Mucosa of gallbladder (tissue), 1 donor: ENCODE results near the gene IGSF8. TPM values are rescaled to one million over a fixed set of nuclear protein-coding genes. Genes with fewer than 3 reads are reported as not detected.
"Not testable (repeated sequence)": the region's sequence is repeated elsewhere in the genome, so short reads cannot be mapped to it uniquely, and the experiment has no call there.

Experiments
- DNase-seq: peaks from one replicate; pipeline ENCODE4 v3.0.0-alpha.2; 2020; ENCODE audit warnings: low spot score
- total RNA-seq: library from RNA; stranded (reverse); gene quantifications from one replicate; pipeline ENCODE4 v1.2.1, GENCODE V29; 2021
- donor health status: DM: no; HTN: no; CAD: no.

IGSF8 gene
- total RNA-seq, 1 donor from 2014 or later = 81.7 TPM

DNA sequence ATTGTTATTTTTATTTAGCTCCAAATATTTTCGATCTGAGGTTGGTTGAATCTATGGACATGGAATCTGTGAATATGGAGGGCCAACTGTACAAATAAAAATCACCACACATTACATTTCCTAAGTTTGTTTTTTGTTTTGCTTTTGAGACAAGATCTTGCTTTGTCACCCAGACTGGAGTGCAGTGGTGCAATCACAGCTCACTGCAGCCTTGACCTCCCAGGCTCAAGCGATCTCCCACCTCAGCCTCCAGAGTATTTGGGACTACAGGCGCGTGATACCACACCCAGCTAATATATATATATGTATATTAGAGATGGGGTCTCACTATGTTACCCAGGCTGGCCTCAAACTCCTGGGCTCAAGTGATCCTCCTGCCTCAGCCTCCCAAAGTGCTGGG, 27.9 kb upstream of the IGSF8 start:
- not testable (repeated sequence) for DNase-seq

DNA sequence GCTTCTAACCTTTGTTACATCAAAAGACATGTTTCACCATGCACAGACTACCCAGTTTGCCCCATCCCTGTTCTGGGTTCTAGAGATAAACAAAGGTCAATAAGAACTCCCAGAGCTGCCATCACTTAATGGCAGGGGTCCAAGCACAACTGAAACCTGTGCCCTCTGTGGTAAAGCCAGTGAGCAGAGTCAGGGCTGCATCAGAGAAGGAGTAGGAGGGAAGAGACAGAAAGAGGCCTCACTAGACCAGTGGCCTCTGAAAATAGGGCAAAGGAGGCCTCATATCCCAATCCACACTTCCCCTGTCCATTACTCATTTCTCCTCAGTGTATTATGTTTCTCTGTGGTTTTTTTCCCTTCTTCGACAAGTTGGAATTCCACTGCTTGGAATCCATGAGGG, 27.3 kb upstream of the IGSF8 start:
- DNase-seq = no peak

DNA sequence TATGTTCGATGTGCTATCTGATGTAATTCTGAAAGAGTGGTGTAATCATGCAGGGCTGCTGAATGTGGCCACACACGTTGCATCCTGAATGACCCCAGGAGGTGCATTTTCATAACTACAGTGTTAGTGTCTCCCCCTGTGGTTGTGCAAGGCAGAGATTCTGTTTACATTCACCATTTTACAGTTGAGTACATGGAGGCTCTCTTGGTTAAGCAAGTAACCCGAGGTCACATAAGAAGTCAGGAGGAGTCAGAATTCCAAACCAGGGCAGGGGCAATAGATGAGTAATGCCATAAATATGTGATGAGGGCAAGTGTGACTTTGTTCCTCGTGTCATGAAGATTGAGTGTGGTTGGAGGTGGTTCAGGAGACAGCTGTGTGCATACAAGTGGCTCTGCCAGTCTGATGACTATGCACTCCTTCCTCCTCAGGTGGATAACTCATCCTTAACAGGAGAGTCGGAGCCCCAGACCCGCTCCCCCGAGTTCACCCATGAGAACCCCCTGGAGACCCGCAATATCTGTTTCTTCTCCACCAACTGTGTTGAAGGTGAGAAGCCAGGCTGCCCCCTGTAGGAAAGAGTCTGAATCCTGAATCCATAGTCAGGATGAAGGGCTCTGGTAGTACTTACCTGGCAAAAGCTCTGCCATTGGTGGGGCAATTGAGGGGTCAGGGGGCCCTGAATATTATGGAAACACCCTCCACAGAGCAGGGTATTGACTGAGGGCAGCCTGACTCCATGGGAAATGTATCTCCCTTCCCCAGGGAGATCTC, 26.5 kb upstream of the IGSF8 start:
- no peak for DNase-seq

DNA sequence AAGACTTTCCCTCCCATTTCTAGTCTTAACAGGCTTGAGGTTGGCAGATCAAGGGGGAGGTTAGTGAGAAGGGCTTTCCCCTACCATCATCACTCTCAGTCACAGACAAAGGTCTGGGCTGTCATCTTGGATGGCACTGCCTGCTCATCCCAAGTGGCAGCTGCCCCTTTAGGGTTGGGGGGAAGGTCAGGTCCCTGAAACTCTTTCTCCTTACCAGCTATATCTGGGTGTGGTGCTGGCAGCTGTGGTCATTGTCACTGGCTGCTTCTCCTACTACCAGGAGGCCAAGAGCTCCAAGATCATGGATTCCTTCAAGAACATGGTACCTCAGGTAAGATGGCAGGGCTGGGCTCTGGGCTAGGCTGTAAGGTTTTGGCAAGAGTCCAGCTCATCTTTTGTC, 25.3 kb upstream of the IGSF8 start:
- no peak for DNase-seq

DNA sequence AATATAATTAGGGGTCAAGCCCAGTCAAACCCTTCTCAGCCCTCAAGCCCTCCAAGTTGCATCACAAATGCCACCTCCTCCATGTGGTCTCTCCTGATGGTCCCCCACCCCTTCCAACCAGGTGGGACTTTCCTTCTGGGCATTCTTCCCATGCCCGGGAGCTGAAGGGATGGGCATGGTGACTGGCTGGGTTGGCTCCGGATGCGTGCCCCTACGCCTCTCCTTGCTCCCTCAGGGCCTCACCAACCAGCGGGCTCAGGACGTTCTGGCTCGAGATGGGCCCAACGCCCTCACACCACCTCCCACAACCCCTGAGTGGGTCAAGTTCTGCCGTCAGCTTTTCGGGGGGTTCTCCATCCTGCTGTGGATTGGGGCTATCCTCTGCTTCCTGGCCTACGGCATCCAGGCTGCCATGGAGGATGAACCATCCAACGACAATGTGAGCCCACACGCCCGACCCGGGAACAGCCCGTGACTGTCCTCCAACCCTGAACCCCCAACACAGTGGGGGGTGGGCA, 24.6 kb upstream of the IGSF8 start:
- no peak for DNase-seq

DNA sequence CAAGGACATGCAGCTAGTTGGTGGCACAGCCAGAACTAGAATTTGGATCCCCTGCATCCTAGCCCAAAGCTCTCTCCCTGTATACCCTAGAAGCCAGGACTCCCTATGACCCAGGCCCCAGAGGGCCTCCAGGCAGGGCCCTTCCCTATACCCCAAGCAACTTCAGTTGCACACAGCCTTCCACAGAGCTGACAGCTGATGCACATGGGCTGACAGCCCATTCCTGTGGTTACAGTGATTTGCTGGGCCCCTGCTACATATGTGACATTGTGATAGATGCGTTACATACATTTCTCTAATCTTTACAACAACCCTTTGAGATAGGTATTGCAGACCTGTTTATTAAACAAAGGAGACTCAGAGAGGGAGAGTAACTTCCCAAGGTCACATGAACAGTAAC, 23.0 kb upstream of the IGSF8 start:
- DNase-seq = no peak

DNA sequence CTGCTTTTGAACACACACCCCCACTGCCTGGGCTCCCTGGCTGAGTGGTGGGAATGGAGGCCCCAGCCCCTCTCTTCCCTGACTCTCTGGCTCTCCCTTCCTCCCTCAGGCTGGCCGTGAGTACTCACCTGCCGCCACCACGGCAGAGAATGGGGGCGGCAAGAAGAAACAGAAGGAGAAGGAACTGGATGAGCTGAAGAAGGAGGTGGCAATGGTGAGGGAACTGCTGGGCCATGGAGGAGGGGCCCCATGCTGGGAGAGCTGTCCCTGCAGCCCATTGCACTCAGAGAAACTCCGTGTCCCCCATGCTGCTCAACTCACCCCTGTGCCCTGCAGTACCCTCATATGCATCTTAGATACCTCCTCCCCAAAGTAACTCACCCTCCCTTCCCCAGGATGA, 22.4 kb upstream of the IGSF8 start:
- no peak for DNase-seq

DNA sequence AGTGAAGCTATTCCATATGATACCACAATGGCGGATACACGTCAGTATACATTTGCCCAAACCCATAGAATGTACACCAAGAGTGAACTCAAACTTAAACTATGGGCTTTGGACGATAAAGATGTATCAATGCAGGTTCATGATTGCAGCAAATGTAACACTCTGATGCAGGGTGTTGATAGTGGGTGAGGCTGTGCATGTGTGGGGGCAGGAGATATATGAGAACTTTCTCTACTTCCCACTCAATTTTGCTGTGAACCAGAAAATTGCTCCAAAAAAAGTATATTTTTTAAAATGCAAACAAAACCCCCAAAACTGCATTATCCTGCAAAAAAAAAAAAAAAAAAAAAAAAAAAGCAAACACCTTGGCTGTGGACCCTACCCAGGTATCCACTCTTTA, 20.5 kb upstream of the IGSF8 start:
- no peak for DNase-seq

DNA sequence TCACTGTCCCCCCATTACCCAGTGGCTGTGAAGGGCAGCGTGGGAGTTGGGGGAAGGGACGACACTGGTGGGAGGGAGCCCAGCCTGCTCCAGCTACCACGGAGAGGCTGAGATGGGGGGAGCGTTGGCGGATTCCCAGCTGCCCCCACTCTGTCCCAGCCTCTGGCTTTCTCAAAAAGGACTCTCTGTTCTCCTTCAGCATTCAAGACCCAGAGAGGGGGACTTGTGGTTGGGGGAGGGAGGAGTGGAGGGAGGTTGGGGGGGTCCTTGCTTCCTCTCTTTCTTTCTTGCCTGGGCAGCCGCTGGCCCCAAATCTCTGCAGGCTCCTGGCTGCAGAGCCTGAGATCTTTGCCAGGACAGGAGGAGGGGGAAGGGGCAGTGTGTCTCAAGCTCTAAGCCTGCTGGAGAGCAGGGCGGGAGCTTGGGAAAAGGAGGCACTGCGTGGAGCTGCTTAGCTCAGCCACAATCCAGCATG, 19.3 kb upstream of the IGSF8 start:
- no peak for DNase-seq

DNA sequence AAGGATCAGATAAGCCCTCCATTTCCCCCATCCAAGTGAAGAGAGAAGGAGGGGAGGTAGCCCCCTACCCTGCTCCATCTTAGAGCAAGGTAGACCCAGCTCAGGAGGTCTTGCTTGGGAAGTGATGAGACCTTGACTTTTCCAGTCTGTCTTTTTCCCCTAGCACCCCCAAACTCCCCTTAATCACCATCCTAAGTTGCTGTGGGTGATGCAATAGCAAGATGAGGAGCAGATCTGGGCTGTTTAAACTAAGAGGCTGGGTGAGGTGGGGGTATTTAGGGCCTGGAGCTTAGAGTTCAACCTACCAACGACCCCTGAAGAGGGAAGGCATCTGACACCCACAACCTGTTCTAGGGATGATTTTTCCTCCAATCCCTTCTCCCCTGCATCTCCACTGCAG, 18.9 kb upstream of the IGSF8 start:
- DNase-seq = no peak

DNA sequence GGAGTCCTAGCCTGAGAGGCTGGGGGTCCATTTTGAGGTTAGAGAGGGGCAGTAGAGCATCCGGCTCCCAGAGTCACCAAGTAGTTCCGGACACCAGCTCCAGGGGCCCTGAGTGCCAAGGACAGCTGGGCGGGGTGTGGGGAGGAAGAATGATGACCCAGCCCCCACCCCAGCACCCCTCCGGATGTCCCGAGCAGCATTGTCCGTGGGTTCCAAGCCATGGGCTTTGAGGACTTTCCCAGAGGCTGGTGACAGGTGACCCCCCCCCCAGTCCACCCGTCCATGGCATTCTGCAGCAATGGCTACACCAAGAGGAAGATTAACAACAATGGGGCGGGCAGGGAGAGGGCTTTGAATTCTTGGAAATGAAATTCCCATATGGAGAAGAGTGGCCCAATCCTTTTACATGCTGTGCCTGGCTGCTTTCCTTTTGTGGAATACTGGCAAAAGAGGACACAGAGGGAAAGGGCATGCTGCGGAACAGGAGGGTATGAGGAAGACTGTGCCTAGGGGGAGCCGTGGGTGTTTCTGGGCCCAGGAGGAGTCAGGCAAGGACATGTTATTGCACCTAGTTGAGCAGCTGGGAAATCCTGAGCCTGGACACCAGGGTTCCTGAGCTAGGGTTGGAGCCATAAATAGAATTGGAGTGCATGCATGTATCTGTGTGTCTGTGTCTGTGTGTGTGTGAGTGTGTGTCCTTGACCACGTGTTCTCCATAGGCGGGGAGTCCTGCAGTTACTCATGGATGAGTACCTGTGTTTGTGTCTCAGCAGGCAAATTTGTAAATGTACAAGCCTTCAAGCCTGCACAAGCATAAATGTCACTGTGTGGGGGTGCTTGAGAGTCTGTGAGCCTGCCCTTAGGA, 18.1 kb upstream of the IGSF8 start:
- no peak for DNase-seq

DNA sequence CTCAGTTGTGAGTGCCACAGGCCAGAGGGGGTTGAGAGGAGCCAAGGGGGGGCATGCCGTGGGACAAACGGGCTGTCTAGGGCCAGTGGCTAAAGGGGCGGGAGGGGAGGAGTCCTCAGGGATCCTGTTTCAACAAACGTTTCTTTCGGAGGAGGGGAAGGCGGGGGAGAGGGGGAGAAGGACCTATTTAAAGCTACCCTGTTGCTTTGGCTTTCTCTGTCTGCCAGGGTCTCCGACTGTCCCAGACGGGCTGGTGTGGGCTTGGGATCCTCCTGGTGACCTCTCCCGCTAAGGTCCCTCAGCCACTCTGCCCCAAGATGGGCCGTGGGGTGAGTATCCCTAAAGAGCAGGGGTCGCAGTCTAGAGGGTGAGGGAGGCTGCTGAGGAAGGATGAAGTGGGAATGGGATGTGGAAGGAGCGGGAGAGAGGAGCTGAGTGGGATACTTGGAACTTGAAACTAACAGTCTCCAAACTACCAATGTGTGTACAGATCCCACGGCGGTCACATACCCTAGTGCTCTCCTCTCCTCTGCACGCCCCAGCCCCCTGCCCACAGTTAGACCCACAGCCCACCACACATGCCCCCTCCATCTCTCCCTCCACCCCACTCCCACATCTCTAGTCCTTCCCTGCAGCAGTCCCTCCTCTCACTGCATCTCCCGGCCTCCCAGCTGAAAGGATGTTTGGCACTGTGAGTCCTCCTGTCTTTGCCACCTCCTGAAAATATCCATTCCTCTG, 17.3 kb upstream of the IGSF8 start, which contains the start of gene ATP1A2:
TSS of gene ATP1A2 (plus strand) at position 215 of the 738 bp plus-strand sequence. CDS start at position 318, 103 bp downstream.
- no peak for DNase-seq

DNA sequence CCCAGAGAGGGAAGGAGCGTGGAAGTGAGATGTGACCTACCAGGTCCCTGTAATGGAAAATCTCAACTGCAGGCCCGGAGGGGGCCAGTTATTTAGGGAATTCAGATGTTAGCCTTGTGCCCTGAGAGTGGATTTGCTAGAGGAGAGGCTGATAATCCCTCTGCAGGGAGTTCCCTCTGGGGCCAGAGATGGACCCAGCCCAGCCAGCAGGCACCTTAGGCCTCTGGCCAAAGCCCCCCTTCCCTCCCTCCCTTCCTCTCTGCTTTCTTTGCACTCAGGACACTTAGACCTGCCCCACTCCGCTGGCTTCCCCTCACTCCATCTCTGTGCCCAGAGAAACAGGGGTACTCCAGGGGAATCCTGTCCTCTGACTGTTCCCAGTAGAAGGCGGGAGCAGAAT, 15.7 kb upstream of the IGSF8 start:
- no peak for DNase-seq

DNA sequence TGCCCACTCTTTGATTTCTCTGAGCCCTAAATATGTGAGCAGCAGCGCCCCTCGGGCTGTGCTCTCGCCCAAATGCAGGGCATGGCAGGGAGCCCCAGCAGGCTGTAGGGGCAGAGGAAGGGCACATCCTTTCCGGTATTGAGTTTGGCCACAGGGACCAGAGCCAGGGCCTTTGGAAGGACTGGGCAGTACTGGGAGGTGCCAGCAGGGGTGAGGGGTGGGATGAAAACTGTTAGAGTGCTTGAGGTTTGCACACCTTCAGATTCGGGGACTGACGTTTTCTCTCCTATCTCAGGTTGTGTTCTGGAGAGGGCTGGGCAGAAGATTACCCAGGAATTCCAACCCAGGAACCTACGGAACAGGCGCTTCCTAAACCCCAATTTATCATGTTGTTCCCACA, 15.0 kb upstream of the IGSF8 start:
- no peak for DNase-seq

DNA sequence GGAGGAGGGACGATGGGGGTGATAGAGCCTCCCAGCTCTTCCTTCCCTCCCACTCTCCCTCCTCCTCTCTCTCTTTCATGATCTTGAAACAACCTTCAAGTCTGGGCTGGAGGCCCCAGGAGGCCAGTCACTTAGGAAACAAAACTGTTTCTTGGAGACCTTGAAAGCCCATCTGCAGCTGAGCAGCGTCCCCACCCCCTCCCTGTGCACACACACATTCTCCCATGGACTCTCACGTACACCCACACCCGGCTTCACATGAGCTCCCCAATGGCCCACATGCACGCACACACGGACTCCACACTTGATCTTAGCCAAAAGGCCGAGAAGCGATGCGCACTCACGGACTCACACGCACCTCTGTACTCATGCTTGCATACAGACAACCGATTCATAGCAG, 13.9 kb upstream of the IGSF8 start:
- DNase-seq = no peak

DNA sequence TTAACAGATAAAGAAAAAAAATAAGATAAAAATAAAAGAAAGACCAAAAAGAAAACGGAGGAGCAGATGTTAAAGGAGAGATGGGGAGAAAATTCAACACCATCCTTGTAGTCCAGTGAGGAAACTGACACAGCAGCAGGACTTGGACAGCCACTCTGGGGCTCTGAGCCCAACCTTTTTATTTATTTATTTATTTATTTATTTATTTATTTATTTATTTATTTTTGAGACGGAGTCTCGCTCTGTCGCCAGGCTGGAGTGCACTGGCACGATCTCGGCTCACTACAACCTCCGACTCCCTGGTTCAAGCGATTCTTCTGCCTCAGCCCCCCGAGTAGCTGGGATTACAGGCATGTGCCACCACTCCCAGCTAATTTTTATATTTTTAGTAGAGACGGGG, 13.0 kb upstream of the IGSF8 start:
- not testable (repeated sequence) for DNase-seq

DNA sequence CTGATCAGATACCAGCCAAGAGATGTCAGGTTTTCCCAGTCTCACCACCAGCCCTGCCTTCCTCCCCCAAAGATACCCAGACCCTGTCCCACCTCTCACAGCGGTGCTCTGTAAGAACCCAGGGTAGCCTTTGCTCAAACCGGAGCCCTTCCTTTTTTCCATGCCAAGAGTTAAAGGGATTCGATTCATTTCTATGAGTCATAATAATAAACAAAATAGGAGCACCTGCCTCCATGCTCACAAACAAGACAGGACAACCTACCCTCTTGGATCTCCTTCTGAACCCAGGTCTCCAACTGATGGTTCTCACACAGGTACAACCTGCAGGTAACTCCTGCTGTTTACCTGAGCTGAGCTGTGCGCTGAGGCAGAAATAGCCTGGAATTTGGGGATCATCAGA, 11.3 kb upstream of the IGSF8 start:
- DNase-seq = no peak

DNA sequence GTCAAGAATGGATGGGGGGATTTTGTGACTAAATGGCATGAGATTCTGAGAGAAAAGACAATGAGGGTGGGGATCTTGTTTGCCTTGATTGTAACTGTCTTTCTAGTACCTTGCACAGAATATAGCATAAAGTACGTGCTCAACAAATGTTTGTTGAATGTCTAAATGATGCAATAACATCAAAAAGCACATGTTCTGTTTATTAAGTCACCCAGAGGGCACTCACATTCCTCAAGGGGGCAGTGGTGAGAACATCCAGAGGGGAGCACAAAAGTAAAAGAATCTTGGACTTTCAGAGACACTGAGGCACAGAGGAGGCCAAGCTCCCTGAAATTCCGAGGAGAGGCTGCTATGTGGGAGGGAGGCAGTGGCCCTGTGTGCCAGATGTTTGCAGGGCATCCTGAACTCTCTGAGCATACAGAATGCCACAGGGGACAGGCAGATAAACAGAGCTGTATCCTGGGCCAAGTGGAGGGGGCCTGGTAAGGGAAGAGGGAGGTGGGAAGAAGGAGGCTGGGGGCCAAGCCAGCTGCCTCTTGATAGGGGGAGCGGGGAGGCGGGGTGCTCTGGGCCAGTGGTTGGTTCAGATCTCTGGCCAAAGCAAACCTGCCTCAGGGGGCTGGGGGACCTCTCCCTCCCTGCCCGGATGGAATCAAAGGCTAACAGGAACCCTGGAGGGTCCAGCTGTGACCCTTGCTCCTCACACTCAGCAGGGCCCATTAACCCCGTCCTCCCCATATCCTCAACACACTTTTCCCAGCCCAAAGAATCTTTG, 10.7 kb upstream of the IGSF8 start:
- DNase-seq = no peak

DNA sequence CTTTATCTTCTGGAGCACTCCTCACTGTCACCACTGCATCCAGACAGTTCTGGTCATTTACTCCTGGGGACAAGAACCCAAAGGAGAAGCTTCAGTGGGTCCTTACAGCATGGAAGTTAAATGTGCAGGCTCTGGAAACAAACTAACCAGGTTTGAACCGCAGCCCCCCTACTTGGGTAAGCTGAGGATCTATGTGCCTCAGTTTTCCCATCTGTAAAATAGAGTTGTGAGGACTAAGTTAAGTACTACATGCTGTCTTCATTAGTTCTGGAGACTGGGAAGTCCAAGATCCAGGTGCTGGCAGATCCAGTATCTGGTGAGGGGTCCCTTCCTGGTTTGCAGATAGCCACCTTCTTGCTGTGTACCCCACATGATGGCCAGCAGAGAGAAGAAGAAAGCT, 9.1 kb upstream of the IGSF8 start:
- no peak for DNase-seq

DNA sequence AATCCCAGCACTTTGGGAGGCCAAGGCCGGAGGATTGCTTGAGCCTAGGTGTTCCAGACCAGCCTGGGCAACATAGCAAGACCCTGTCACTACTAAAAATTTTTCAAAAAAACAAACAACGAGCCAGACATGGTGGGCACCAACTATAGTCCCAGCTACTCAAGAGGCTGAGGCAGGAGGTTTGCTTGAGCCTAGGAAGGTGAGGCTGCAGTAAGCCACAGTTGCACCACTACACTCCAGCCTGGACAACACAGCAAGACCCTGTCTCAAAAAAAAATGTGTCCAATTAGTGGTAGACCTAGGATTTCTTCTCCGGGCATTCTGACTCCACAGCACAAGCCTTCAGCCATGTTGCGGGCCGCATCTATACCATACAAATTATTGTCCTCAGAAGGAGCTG, 6.7 kb upstream of the IGSF8 start:
- no peak for DNase-seq

DNA sequence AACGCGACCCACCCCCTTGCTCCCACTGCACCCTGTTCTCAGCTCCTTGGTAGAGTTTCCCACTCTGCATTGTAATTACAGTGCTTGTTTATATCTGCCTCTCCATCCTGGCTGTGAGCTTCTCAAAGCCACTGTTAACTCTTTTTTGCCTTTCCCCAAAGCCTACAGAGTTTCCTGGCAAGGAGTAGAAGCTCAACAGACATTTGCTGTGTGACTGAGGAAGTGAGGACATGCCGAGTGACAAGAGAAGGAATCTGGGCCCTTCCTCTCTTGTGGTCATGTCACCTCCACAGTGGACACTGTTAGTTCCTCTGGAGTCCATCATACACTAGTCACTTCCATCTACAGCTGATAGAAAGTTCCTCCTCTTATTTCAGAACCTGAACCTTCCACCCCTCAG, 6.1 kb upstream of the IGSF8 start:
- no peak for DNase-seq
